Astrocyte (in vitro differentiated cells and primary cell): ENCODE results near the gene HAP1.

Experiments
- CTCF ChIP-seq: IDR thresholded peaks from 2 replicates; pipeline ENCODE4 v1.5.1; 2011; ENCODE audit warnings: low read depth, mild to moderate bottlenecking, inconsistent platforms, low read length, moderate library complexity; ENCODE audit not compliant: insufficient read depth
- EZH2 ChIP-seq: IDR thresholded peaks from 2 replicates; pipeline ENCODE4 v1.6.1; 2012; ENCODE audit warnings: mild to moderate bottlenecking, low read length, inconsistent platforms; ENCODE audit not compliant: insufficient read depth

GRCh38 chr17:41758601-41759000 lies 24.2 kb upstream of the HAP1 start:
- no peak for TF ChIP-seq CTCF
- no peak for TF ChIP-seq EZH2
